GM12873 (cell line): Measurements from ENCODE around the gene TBC1D24.

Source experiments
- TF ChIP-seq, protein P1 (sequence below): IDR thresholded peaks from 2 replicates; pipeline ENCODE4 v1.5.1; 2012; ENCODE audit warnings: low read depth, mild to moderate bottlenecking, moderate library complexity, low read length, control low read depth; ENCODE audit not compliant: insufficient read depth; ENCODE audit errors: missing control alignments

The TBC1D24 gene

DNA sequence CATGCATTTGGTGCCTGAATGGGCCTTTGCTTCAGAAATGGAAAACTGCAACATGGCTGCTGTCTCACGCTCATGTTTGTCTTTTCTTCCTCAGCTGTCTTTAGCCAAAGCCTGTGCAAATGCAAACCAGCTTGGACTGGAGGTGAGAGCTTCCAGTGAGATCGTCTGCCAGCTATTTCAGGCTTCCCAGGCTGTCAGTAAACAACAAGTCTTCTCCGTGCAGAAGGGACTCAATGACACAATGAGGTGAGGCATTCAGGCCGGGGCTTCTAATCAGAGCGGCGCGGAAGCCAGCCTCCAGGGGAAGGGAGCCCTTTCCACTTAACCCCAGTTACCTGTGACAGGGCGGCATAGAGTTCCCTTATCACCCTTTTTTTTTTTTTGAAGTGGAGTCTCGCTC lies 31.4 kb upstream of the TBC1D24 start:
- TF ChIP-seq, protein P1, sequence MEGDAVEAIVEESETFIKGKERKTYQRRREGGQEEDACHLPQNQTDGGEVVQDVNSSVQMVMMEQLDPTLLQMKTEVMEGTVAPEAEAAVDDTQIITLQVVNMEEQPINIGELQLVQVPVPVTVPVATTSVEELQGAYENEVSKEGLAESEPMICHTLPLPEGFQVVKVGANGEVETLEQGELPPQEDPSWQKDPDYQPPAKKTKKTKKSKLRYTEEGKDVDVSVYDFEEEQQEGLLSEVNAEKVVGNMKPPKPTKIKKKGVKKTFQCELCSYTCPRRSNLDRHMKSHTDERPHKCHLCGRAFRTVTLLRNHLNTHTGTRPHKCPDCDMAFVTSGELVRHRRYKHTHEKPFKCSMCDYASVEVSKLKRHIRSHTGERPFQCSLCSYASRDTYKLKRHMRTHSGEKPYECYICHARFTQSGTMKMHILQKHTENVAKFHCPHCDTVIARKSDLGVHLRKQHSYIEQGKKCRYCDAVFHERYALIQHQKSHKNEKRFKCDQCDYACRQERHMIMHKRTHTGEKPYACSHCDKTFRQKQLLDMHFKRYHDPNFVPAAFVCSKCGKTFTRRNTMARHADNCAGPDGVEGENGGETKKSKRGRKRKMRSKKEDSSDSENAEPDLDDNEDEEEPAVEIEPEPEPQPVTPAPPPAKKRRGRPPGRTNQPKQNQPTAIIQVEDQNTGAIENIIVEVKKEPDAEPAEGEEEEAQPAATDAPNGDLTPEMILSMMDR, result no peak

DNA sequence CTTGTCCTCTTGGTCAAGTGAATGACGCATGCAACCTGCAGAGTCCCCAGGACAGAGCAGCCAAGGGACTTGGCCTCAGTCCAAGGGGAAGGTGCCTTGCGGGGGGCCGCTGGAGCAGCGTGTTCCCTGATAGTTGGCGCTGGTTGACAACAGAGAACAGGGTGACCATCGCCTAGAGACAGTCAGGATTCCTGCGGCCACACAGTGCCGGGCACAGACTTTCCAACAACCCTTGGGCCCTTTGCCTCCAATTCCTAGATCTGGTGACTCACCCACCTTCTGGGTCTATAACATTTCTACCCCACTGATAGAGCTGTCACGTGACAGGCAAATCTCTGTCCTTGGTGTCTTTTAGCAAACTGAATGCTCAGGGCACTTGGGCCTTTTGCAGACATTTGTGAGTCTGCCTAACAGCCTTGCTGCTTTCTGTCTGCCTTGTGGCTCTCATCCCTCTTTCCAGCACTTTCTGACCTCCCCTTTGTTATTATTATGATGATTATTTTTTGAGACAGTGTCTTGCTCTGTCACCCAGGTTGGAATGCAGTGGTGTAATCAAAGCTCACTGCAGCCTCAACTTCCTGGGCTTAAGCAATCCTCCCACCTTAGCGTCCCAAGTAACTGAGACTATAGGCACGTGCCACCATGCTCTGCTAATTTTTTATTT lies 26.9 kb upstream of the TBC1D24 start:
- TF ChIP-seq, protein P1, result no peak

DNA sequence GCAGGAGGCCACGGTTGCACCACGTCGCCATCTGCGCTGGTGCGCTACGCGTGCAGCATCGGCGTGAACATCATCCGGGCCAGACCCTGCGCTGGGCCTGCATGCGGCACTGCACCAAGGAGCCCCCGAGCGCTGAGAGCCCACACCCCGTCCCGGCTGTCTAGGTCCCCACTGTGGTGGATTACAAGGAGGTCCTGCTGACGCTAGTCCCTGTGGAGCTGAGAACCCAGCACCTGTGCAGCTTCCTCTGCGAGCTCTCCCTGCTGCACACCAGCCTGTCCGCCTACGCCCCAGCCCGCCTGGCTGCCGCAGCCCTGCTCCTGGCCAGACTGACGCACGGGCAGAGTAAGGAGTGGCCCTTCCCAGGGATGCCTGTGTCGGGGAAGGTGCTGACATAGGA lies 25.8 kb upstream of the TBC1D24 start:
- TF ChIP-seq, protein P1, result no peak

DNA sequence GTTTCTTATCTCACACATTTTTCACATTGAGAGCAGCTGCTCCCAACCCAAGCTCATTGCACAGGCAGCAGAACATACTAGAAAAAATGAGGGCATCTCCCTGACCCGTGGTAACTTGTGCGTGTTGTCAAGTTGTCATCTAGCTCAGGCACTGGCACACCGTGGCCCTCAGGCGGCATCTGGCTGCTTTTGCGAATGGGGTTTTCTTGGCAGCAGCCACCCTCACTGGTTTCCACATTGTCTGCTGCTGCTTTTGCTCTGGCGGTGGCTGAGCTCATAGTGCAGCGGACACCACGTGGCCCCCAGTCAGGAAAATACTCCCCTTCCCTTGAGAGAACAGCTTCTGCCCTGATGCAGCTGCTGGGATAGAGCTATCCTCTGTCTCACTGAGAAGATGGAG lies 24.4 kb upstream of the TBC1D24 start:
- TF ChIP-seq, protein P1, result no peak

DNA sequence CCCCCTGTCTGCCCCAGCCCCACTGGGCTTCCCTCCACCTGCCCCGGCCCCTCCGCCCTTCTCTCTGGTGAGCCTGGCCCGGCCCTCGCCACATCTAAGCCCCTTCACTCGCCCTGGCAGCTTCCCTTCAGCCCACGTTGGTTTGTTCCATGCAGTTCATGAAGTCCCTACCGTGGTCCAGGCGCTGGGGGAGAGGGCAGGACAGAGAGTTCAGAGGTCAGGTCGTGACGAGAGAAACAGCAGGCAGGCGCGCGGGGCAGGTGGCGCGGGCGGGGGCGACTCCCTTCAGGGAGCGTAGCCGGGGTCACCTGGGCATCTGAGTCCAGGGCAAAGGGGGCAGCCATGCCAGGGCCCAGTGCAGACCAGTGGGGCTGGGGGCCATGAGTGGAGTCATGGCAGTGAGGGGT lies 23.9 kb upstream of the TBC1D24 start:
- TF ChIP-seq, protein P1, result no peak

DNA sequence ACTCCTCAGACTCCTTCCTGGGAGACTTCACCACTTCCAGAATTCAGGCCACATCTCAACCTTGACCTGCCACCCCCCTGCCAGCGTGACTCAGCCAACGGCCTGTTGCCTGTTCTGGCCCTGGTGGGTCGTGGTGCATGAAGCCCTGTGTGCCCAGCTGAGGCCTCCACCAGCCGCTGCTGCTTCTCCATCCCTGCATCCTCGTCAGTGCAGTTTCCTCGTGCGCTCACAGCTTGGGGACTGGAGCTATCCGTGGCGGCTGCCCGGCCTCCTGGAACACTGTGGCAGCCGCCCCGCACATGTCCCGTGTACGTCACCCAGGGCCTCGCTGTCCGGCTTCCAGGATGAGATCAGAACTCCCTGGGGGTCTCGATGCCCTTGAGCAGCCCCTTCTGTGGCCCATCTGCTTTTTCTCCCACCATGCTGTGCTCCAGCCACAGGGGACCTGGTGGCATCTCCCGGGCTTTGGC lies 23.0 kb upstream of the TBC1D24 start:
- TF ChIP-seq, protein P1, result no peak

DNA sequence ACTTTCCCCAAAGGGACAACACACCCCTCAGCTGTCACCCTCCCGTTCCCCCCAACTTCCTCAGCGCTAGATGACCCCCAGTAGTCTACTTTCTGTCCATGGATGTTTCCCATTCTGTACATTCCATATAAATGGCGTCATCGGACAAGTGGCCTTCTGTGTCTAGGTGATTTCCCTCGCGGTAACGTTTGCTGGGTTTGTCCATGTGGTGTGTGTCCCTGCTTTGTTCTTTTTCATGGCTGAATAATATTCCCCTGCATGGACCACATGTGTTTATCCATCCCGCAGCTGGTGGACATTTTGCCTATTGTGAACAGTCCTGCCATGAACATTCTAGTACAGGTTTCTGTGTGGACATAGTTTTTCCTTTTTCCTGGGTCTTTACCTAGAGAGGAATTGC lies 22.3 kb upstream of the TBC1D24 start:
- TF ChIP-seq, protein P1, result no peak
